Non-pigmented ciliary epithelial cell (primary cell): ENCODE results near the gene FXR1.
"Not testable (repeated sequence)": the region's sequence is repeated elsewhere in the genome, so short reads cannot be mapped to it uniquely, and the experiment has no call there.

Source experiments
- DNase-seq: peaks from one replicate; pipeline ENCODE4 v3.0.0-alpha.2; 2010; ENCODE audit warnings: low read depth

The FXR1 gene

DNA sequence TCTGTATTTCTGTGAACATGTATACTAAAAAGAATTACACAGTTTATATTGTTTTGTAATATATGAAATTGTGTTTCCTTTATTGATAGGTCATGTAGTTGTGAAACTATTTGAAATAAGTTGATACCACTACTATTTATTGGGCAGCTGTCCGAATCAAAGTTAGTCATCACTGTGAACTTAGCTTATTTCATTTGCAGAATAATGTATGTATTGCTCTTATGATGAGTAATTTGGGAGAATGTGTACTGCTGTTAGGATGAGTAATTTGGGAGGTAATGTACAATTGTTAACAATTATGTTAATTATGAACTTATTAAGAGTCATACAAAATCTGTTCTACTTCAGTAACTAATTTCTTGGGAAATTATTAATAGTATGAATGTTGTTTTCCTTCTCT is 22.2 kb downstream of the FXR1 start:
- no peak for DNase-seq

DNA sequence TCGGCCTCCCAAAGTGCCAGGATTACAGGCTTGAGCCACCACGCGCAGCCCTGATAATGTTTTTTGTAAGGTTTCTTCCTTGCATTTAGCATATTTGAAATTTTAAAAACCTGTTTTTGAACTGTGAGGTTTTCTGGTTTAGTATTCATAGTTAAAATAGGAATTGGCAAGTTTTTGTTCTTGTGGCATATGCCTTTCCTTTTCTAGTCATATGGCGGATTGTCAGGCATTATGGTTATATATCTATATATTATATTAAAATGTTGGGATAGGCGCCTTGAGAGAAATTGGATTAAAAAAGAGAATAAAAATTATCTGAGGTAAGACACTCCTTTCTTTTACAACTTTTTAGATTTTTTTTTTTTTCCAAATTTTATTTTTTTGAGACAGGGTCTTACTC is 28.4 kb downstream of the FXR1 start:
- DNase-seq, result no peak

DNA sequence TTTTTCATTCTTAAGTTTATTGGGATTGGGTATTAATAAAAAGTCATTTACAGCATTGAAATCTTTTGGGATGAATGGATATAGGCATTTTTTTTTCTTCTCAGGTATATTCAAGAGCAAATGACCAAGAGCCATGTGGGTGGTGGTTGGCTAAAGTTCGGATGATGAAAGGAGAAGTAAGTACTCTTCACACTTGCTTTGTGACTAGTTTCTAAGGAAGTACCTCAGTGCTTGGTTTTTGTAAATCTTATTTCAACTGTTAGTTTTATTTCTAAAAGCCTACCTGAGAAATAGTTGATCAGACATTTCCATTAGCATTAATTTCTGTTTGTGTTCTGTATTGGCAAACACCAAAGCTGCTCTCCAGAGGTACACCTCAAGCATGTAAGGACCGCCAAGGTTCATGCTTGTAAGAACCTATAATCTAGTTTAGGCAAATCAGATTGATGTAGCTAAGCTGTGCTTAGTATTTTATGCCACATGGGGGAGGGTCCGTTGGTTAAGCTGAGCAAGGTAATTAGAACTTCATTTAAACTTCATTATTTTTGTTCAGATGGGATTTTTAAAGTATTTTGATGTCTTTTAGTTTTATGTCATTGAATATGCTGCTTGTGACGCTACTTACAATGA is 35.4 kb downstream of the FXR1 start:
- no peak for DNase-seq

DNA sequence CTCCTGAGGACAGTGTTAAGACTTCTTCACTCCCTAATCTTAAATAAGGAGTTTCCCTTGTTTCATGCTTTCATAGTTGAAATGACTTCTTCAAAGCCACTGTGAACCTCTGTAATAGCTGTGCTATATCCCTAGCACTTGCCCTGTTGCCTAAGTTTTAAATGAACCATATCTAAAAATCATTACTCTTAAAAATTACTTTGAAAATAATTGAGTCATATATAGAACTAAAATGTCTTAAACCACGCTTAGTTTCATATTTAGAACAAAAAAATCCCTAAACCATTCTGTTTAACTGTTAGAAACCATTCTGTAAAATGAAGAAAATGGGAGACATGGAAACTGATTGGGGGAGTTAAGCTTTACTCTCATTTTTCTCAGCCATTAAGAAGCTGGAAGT is 47.2 kb downstream of the FXR1 start:
- no peak for DNase-seq

DNA sequence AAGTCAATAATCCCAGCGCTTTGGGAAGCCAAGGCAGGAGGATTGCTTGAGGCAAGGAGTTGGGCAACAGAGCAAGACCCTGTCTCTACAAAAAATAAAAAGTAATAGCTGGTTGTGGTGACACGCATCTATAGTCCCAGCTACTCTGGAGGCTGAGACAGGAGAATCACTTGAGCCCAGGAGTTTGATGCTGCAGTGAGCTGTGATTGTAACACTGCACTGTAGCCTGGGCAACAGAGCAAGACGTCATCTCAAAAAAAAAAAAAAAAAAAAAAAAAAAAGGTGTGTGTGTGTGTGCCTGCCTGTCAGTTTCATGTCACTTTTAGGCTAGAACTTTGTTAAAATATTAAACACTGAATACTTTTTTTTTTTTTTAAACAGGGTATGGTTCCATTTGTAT is 48.6 kb downstream of the FXR1 start:
- no peak for DNase-seq

DNA sequence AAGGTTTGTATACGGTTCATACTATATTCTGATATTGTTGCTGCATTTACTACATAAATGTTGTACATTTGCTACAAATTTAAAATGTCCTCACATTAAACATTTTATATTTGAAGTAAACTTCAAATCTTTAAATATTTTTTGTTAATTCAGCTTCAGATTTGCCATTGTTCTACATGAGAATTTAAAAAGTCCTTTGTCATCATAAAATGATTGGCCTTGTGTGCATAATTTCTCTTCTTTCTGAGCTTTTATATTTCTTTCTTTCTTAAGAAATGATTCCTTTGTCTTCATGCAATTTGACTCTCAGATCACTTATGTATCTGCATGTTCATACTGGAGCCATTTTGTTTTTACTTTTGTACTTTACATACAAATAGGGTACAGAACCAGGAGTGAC is 49.1 kb downstream of the FXR1 start:
- DNase-seq, result no peak

DNA sequence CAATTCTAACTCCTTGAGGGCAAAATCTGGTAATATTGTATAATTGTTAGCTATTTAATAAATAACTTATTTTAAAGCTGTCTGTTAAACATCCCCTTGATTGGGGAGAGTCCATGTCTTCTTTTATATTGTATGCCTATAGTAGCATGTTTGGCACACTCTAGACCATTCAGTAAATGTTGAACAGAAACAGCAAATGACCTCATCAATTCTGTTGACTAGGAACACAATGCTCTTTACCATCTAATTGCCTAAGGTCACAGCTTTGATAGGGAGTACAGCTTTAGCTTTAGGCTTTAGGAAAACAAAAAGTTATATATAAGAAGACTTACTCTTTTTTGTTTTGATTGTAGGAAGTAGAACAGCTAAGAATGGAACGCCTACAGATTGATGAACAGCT is 50.1 kb downstream of the FXR1 start:
- no peak for DNase-seq

DNA sequence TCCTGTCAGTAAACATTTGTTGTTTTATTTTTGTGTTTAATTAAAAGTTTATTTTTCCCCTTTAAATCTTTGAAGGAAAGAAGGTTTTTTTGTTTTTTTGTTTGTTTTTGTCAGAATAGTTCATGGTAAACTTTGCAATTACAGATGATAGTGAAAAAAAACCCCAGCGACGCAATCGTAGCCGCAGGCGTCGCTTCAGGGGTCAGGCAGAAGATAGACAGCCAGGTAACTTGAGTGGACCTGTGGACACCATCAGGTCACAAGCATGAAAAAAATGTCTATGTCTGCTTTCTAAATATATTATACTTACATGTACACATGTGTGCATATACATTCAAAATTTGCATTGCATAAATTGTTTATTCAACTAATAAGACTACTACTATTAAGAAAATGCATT is 58.5 kb downstream of the FXR1 start:
- no peak for DNase-seq

DNA sequence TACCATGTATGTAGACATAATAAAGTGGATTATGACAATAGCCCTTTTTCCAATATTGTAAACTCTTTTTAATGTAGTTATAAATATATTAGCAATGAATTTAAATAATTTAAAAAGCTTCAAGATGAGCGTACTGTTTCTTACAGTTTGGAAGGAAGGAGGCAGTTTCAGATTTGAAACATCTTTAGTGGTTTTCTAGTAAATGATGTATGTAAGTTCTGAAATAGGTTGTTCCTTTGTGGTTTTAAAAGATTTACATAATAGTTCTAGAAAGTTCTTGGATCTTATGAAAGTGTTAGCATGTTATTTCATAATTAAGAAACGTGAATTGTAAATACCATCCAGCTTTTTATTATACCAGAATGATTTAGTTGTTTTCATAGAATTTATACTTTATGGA is 61.1 kb downstream of the FXR1 start:
- no peak for DNase-seq

DNA sequence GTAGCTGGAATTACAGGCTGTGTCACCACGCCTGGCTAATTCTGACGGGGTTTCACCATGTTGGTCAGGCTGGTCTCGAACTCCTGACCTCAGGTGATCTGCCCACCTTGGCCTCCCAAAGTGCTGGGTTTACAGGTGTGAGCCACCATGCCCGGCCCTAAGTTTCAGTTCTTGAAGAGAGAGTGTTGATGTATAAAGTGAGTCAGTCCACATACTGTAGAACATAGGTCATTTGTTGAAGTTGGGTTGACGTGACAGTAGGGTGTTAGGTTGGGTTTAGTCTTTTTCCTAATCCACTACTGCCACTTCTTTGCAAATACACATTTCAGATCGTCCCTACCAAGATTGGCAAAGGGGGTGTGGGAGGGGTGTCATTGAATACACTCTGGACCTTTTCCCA is 61.8 kb downstream of the FXR1 start:
- no peak for DNase-seq

DNA sequence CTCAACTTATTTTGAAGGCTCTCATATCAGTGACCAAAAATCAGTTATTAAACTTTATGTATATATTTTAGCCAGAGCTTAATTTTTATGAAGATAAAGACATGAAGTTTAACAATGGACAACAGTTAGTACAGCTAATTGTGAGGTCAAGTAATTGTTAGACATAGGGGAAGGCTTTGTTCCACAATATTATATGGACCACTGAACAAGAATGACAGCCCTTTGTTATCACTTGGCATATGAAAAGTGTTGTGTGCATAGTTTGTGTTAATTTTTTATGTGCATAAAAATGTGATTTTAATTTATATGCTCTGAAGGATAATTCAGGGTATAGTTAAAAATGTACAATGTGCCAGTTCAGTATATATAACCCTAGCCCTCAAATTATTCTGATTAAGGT is 65.0 kb downstream of the FXR1 start:
- DNase-seq, result no peak

DNA sequence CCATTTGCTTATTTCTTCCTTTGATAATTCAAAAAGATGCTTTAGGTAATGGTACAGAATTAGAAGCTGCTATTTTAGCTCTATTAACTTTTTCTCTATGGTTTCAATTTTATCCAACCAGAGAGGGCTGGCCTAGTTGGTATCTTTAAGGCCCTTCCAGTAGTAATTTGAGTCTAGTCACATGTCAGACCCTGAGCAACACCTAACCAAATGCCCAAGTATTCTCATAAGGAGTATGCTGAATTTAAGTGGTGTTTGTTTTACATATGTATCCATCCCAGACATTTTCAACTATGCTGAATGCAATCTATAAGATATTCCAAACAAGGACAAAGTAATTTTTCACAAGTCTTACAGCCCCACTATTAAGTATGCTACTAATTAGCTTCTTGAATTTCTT is 67.5 kb downstream of the FXR1 start:
- DNase-seq, result no peak

DNA sequence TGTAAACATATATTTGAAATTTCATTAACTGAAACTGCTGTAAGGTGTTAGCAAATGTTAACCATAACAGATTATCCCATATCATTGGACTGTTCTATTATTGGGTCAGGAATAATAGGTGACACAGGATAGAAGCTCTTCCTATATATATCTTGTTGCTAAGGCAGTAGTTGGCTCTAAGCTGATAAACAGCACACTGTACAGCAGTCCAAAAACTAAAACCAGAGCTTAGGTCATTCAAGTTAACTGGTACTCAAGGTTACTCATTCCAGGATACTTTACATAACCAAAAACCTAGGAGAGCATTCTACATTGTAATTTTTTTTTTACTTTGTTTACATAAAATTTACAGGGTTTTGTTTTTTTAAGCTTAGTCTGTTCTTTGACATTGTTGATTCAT is 68.1 kb downstream of the FXR1 start:
- peak; percentile 15 for DNase-seq

DNA sequence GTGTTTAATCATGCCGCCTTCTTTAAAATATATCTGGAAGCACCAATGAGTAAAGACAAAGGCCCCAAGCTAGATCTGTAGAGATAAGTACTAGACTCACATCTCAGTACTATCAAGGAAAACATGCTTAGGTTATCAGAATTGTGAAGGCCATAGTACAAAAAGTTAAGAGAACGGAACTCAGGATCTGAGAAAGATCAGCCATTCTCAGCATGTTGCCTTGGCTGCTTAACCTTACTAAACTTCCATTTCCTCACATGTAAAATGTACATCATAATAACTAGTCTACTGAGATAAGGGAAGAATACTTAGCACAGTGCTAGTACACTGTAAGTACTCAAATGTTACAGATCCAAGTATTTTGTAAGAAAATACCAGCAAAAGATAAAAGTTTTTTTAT is 69.4 kb downstream of the FXR1 start:
- DNase-seq, result no peak

DNA sequence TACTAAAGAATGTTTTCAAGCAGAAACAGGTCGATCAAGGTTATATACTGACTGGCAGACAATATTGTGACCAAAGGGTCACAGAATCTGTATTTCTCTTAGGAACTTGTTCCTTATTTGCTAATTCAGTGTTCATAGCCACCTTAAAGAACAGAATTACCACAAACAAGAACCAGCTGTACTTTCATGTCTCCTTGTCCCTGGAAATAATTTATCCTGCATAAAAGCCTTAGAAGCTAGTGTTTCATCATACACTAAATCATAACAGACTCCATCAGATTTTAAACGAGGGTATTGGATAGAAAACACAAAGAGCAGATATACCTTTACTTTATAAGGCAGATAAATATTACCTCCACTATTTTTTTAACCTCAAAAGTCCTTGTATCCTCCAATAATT is 70.7 kb downstream of the FXR1 start:
- DNase-seq, result no peak

DNA sequence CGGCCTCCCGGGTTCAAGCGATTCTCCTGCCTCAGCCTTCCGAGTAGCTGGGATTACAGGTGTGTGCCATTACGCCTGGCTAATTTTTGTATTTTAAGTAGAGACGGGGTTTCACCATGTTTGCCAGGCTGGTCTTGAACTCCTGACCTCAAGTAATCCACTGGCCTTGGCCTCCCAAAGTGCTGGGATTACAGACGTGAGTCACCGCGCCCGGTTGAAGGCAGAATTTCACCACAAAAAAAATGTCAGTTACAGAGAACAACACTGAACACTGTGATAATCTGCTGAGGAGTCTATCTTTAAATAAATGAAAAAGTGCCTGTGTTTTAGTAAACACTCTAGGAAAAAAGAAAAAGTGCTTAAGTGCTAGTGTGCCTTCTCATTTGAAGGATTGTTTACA is 73.9 kb downstream of the FXR1 start:
- not testable (repeated sequence) for DNase-seq

DNA sequence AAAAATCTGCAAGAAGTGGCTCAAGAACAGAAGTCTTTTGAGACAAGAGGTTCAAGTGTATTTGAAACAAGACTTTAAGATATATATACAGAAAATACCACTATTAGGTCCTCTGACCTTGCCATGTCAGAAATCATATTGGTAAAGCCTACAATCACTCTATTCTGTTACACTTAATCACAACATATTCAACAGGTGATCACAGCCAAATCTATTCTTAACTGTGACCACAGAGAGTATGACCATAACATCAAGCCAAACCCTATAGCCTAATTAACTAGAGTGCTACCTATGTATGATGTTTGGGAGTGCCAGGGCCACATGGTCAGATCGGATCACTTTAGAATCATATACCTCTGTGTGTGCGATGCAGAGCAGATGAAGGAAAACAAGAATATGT is 74.9 kb downstream of the FXR1 start:
- DNase-seq, result no peak

DNA sequence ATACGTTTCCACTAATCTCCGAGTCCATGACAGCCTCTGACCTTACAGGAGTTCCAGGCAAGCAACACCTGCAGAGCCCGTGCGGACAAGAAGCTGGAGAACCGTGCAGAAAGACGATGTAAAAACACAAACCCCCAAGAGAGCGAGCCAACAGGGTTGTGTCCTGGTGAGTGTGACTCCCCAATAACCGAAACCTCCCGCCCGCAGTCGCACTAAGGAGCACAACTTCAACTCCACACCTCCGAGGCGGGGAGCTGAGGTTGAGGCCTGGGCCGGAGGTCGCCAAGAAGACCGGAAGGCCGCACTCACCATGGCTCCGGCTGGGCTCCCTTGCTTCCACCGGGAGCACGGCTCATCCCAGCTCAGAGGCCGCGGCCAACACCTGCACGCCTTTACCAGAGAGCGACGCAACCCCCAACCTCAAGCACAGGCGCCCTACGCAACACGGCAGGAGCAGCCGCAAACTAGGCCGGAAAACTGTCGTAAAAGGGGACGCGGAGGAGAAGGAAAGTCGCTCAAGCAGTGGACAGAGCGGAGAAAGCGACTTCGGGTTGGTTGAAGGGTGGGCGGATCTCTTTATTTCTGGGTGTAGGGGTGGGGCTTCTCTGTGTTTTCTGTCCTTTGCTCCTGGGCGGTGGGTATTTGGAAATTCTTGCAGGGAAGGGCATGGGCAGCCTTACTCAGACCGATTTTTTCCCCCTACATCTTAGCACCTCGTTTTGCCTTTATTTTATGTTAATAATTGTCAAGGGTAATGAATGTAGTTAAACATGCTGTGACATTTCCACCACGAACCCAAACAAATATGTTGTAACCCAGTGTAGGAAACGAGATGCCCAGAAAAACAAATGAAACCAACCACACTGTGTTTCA is 77.1 kb downstream of the FXR1 start, which contains the start of gene DNAJC19:
TSS of gene DNAJC19 (minus strand) at position 446 of the 873 bp plus-strand sequence. CDS start at position 312, 134 bp downstream.
- peak; percentile 90 for DNase-seq

DNA sequence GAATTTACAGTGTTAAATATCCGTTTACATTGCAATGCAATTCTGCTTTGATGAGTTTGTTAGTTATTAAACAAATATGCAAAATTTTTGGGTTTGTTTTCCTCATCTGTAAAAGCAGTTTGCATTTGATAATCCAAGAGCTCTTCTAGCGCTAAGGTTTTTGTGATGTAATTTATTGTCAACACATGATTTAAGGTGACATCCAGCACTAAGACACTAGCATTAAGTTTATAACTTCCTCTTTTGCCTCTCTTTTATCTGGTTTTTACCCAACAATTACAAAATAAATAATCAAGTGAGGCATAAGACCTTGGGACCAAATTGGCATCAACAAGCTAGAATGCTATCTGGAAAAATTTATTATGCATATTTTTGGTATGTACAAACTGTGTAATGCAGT is 78.0 kb downstream of the FXR1 start:
- DNase-seq, result no peak

DNA sequence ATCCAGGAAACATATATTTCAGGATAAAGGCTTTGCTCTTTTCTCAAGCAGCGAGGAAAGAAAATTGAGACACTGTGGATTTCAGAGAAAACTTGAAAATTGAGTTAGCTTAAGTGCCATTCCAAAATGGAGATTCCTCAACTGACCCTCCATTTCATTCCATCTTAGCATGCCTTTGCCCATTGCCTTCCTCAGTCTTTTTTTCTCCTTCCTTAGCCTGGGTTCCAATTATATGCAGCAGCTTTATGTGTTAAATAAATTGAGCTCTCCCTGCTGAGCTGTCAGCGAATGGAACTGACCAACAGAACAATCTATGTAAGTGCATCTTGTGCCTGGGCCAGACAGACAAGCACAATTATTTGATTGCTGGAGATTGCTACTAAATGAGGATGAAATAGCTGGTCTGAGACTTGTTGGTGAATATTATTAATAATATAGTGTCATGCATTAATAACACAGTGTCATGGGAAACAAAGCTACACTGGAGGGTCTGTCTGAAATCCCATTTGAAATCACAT is 84.0 kb downstream of the FXR1 start:
- no peak for DNase-seq

DNA sequence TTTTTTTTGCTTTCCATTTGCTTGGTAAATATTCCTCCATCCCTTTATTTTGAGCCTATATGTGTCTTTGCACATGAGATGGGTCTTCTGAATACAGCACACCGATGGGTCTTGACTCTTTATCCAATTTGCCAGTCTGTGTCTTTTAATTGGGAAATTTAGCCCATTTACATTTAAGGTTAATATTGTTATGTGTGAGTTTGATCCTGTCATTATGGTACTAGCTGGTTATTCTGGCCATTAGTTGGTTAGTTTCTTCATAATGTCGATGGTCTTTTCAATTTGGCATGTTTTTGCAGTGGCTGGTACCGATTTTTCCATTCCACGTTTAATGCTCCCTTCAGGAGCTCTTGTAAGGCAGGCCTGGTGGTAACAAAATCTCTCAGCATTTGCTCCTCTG is 89.9 kb downstream of the FXR1 start:
- not testable (repeated sequence) for DNase-seq

DNA sequence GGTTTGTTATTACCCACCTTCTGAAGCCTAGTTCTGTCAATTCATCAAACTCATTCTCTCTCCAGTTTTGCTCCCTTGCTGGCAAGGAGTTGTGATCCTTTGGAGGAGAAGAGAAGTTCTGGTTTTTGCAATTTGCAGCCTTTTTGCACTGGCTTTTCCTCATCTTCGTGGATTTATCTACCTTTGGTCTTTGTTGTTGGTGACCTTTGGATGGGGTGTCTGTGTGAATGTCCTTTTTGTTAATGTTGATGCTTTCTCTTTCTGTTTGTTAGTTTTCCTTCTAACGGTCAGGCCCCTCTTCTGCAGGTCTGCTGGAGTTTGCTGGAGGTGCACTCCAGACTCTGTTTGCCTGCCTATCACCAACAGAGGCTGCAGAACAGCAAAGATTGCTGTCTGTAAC is 91.0 kb downstream of the FXR1 start:
- DNase-seq, result not testable (repeated sequence)

DNA sequence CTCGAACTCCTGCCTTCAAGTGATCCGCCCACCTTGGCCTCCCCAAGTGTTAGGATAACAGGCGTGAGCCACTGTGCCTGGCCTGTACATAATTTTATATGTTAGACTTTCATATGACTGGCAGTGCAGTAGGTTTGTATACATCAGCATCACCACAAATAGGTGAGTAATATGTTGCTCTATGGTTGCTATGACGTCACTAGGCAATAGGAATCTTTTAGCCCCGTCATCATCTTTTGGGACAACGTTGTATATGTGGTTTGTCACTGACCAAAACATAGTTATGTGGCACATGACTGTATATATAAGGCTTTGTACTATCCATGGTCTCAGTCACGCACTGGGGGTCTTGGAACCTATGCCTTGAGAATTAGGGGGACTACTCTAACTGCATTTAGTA is 94.1 kb downstream of the FXR1 start:
- DNase-seq, result no peak

DNA sequence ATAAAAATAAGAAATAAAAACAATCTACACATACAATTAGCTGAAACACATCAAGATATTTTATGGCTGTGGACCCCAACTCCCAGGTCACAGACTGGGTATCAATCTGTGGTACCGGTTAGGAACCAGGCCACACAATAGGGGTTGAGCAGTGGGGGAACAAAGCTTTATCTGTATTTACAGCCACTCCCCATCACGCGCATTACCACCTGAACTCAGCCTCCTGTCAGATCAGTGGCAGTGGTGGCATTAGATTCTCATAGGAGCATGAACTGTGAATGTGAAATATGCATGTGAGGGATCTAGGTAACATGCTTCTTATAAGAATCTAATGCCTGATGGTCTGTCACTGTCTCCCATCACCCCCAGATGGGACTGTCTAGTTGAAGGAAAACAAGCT is 94.8 kb downstream of the FXR1 start:
- no peak for DNase-seq
